HT-29 (cell line): ENCODE measurements around the gene MEIS1. TPM values are rescaled to one million over a fixed set of nuclear protein-coding genes. Genes with fewer than 3 reads are reported as not detected.
A peak's percentile ranks its signal among the peaks of the same experiment; 100 is the strongest.
"Not testable (repeated sequence)": the region's sequence is repeated elsewhere in the genome, so short reads cannot be mapped to it uniquely, and the experiment has no call there.

Experiments
- DNase-seq: peaks from one replicate; pipeline ENCODE4 v3.0.0-alpha.2; 2015; ENCODE audit warnings: low spot score
- total RNA-seq: library from RNA; depleted of rRNA; stranded (reverse); fragments of >200 nt; shearing (Covaris generic); gene quantifications from 2 replicates; pipeline ENCODE4 v1.2.3, GENCODE V29; 2014

The MEIS1 gene
- total RNA-seq, 1 experiment from 2014 or later = 3.1 TPM

DNA sequence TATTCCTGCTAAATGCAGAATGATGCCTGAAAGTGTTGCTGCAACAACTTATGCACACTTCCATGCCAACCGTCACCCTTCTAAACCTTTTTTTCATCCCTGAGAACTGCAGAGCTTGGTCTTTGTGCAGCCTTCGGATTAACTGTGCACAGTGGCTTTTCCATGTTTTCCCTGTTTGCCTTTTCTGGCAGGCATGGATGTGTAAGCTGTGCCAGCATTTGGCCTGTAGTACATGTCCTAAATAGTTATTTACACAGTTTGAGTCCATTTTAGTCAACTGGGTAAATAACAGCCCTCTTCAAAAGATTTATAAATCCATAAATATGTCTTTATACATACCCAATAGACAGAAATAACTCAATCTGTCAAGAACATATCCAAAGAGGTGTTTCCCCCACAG is 31.5 kb downstream of the MEIS1 start:
- DNase-seq = no peak

DNA sequence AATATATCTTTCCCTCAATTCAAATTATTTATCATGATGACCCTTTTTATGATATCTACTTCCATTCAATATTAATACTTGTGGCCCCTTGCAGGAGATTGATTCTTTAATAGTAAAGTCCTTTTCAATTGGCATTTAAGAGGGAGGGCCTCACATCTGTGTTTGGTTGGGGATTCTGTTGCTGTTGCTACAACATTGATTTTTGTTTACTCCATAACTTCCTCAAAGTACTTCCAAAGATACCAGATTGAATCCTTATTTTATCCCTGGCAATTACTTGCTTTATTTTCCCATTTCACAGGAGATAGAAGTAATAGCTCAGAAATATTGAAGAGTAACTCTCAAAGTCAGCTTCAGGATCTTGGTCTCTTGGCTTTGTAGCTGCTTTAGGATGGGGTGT is 32.8 kb downstream of the MEIS1 start:
- no peak for DNase-seq

DNA sequence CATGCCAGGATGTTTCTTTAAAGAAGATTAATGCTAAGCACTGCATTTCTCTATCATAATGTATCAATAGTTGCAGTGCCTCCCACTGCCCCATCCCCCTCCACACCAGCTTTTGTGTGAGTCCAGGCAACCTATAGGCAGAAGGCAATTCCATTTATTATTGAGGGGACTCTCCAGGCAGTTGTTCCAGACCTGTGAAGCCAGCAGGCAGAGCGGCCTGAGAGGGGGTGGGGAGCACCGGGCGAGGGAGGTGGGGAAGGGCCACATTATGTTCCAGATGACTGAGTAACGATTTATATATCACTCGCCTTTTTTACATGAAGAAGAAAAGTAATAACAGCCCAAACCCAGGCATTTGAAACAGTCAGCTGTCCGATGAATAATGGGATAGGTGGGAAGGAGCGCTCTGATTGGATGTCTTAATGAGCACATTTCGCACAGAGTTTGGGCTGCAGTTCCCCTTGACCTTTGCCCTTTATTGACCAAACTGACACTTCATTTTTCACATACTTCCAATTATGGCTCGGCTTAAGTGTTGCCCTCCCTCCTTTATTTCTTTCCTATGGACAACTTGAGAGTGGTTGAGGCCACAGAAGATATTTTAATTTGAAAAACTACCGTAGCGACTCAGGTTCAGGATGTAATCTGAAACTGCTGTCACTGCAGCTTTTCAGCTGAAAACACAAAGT is 34.4 kb downstream of the MEIS1 start:
- DNase-seq = no peak

DNA sequence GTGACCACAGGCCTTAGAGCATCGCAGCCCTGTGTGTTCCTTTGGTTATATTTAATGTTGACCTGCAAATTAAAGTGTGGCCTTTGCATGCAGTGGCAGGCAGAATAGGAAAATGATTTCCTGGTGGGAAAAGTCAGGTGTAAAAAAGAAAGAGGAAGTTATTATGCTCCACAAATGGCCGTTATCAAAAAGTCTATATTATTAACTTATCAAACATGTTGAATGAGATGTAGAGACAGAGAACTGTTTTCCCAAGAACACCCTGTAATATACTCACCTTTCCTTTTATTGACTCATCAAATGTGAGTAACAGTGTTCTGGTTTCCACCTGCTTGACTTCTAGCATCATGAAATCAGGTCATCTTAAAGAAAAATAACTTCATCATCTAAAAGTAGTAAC is 35.3 kb downstream of the MEIS1 start:
- no peak for DNase-seq

DNA sequence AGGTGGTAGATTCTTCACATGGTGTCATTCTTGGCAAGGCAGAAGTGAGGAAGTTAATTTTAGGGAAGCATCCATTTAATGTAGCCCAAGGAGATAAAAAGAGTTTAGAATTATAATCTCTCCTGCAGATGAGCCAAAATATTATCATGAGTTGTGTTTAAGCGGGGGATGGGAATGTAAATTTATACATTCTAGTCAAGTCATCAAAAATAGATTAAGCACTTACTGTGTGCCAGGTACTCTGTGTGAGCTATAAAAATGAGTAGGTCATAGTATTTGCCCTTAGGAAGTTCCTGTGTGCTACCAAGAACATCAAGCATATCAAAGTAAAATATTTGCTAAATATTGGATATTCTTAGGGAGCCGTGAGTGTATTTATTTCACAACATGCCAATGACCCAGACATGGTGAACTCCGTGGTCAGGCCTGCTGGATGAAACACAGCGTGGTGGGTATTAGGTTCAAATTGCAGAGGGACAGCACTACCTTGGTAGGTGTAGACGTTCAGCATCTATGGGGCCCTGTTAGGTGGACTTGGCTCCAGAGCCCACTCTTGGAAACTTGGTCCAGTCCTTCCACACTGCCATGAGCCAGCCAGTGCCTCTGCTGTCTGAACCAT is 37.4 kb downstream of the MEIS1 start:
- DNase-seq = no peak

DNA sequence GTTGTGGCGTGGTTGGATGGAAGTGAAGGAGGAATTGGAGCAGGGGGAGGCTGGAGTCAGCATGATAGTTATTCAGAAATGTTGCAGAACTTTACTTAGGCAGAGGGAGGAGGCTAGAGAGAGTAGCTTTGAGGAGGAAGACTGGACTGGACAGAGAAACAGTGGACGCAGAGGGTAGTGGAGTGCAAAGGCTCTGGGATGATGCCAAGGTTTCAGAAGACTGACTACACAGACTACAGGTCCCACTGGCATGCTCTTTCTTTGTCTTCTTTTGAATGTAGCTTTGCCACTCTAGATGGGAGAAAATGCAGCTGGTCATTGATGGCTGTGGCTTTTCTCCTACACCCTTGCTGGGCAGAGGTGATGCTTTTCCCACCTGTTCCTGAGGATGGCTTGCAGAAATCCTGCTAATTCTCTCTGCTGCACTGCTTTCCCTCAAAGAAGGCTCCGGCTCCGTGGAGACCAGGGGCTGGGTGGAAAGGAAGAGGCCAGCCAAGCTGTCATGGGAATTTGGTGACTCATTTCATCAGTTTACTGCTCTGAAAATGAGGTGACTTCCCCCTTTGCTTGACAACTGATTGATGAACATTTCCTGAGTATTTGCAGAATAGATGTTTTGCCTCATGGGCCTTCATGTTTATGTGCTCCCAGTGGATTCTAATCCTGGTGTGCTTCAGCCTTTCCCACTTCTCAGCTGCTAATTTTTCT is 42.4 kb downstream of the MEIS1 start:
- DNase-seq = no peak

DNA sequence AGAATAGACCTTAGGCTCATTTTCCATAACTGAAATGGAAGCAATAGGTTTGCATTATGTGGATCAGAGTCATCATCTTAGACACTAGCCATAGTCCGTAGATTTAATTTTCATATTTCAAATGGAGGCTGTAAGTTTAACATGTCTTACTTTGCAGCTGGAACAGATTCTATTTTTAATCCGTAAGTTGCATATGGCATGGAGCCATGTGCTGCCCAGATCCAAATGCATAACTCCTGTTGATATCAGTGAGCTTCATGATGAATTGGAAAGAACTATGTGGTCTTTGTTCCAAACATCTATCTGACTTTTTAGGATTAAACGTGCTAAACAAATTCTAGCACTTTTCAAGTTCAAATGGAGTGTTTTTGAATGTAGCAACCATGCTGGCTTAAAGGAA is 43.4 kb downstream of the MEIS1 start:
- no peak for DNase-seq

DNA sequence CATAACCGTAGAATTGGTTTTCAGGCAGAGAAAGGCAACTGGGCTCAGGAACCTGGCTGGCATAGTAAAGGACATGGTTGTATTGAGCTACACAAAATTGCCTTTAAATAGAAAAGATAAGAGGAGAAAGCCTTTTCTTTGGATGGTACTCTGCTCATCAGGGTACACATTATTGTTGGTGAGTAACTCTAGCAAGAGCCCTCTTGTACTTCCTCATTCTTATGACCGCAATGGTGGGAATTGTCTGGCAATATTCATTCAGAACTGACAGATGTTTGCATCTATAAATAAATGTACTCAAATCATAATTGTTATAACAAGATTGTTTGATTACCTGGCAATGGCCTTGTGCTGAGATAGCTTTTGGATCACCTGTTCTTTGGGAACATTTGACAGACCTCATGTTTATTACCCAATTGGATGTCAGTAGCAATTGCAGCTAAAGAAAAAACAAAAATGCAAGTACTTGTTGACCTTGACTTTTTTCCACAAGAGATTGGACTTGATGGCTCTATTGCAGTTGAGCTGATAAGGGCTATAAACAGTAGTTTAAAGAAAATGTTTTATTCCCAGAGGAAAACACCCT is 43.9 kb downstream of the MEIS1 start:
- DNase-seq = no peak

DNA sequence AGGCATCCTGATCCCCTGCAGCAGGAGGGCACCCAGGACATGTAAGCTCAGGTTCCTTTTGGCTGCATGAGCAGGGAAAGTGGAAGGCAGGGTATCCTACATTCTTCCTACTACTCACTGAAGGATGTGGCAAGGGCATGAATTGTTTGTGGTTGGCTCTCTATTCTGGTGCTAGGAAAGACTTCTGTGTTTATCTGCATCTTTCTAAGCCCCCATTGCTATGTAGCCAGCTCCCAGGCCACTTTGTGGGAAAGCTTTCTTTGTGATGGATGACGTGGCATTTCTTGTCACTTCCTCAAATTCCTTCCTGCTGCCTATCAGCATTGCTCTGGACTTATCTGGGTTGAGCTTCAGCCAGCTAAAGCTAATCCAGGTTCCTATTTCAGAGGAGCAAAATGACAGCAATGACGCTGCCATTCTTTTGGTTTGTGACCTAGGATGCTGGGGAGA is 46.2 kb downstream of the MEIS1 start:
- peak; percentile 10 for DNase-seq

DNA sequence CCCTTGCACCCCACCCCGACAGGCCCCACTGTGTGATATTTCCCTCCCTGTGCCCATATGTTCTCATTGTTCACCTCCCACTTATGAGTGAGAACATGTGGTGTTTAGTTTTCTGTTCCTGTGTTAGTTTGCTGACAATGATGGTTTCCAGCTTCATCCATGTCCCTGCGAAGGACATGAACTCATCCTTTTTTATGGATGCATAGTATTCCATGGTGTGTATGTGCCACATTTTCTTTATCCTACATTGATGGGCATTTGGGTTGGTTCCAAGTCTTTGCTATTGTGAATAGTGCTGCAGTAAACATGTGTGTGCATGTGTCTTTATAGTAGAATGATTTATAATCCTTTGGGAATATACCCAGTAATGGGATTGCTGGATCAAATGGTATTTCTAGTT is 50.3 kb downstream of the MEIS1 start:
- DNase-seq = not testable (repeated sequence)

DNA sequence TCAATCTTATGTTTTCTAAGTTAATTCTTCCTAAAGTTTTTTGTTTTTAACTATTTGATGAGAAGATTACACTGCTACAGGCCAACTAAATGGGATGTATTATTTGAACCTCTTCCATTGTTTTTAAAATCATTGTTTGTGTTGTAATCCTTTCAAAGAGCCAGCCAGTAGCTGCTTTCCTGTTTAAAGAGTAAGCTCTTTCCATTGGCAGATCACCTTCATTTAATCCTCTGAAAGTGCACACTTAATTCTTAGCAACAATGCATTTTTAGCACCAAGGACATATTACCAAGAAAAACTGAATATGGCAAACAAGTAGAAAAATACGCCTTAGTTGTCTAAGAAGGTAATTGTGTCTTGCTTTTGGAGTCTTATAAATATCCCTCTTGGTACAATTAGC is 54.0 kb downstream of the MEIS1 start:
- no peak for DNase-seq

DNA sequence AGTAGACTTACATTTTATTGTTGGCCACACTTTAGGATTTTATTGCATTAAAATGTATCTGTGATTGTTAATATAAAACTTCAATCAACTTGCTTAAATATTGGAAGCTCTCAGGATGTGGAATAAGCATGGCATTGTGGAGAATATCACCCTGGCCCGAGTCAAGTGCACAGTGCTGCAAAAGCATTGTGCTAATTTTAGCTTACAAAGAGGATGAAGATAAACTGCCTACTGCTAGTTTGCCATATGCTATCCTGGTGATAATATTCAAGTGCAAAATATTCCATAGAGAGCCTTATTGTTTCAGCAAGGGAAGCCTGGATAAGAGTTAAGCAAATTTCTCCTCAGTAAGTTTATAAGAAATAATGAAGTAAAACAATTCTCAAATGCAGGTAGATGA is 54.5 kb downstream of the MEIS1 start:
- DNase-seq = no peak

DNA sequence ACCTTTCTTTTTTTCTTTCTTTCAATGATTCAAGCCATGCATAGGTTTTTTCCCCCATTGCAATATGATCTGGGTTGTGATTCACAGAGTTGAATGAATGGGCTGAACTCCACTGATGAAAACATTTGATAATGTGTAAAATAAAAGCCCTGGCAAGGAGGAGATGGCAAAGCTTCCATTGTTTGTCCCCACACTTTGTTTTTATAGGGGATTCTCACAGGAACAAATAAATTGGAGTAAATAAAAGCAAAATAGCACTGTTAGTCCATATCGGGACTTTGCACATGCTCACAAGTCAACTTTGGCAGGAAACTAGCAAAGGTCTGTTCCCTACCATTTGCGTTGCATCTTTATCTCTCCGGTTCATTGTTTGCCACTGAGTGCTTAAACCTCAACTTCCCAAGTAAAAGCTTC is 55.7 kb downstream of the MEIS1 start:
- DNase-seq = no peak

DNA sequence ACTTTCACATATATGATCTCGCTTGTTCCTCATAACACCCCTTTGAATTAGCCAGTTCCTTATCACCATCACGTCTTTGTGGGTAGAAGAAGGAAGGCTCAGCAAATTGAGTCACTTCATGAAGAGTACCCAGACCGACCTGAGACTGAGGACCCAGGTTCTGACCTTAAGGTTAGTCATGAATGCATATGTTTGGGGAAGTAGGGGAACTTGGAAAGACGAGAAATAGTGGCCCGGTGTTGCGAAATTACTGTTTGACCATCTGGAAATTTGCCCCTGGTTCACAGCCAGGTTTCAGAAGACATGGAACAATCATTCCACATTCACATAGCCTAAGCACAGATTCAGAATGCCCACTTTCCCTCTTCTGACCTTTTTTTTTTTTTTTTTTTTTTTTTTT is 59.8 kb downstream of the MEIS1 start:
- DNase-seq = no peak

DNA sequence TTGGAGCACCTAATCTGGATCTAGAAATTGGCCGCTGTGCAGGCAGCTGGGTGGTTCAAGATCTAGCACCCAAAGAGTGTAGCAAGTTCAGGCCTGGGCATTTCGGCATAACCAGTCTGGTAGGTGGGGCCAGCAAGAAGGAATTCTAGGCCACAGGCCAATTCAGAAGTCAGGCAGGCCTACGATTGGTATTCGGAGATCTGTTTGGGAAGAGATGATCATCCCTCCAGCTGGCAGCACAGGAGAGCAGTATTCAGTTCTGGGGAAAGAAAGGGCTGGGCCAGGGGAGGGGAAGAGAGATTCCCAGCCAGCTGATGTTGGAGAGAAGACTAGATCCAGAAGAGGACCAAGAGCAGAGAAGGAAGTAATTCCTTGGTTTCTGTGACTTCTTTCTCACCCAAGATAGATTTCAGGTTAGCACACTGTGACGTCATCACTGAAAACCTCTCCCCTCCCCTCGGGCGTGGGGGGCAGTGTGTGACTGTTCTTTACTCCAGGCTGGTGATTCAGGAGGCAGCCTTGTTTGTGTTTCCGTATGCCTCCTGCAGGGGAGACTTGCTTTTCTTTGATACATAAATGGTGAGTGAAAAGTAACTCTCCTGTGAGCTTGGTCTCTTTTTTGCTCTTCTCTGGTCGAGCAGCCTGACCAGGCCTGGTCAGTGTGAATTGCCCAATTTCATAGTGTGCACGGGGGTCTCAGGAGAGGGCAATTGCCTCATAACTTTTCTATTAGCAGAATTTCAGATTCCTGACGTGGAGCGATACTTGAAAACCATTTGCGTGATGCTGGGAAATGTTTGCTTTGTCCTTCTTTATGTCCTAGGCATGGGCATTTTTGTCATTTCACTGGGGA is 61.1 kb downstream of the MEIS1 start:
- peak; percentile 31 for DNase-seq

DNA sequence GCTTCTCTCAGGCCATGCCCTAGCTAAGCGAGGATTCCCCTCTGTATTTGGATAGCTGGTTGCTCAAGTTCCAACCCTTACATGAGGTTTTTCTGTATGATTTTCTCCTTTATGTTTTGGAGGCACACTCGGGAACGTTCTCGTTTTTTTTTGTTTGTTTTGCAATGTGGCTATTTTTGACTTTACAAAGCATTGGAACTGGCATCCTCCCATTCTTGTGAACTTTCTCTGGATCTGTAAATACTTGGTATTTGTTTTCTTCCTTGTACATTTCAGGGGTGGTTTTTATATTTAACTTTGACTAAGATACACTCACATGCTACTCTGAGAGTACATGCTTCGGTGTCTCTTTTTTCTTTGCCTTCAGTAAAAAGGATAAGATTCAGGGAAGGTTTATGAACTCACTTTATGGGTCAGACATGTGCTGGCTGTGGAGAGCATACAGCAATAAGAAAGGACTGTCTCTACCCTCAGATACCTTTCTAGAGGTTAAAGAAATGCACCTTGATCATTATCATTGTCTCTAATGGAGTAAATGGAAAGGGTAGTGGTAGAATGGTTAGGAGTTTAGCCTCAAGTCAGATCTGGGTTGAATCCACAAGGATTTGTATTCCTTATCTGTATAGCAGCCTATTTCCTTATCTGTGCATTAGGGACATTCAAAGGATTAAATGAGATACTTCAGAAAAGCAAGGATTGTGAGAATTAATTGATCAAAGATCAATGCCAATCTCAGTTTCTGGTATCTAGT is 61.9 kb downstream of the MEIS1 start:
- DNase-seq = no peak

DNA sequence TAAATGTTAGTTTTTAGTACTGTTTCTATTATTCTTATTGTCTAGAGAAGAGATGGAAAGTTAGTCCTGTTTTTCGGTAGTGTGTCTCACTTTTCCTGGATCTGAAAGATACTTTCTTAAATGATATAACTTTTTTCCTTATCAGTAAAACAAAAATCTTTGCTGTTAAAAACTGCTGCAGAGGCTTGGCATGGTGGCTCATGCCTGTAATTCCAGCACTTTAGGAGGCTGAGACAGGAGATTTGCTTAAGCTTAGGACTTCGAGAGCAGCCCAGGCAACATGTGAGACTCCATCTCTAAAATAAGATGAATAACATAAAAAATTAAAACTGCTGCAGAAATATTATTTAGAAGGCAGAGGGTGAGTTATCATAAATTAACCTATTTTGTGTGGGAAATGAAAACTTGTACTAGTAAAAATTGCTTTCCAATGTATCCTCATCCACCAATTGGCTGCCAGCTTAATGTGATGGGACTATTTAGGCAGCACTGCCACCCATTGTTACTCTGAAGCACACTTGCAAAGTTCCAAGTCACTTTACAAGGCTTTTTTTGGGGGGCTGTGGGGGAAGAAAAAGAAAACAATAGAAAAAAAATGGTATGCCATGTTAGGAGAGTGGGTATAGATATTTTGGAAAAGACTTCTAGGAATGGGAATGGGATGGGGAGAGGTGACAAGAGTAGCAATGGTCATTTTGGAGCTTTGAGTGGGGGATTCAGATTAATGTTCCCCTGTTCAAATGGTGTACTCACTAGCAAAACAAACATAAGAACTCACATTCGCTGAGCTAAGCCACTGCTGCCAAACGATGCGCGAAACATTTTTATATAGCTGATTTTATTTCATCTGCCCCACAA is 62.7 kb downstream of the MEIS1 start:
- DNase-seq = no peak

DNA sequence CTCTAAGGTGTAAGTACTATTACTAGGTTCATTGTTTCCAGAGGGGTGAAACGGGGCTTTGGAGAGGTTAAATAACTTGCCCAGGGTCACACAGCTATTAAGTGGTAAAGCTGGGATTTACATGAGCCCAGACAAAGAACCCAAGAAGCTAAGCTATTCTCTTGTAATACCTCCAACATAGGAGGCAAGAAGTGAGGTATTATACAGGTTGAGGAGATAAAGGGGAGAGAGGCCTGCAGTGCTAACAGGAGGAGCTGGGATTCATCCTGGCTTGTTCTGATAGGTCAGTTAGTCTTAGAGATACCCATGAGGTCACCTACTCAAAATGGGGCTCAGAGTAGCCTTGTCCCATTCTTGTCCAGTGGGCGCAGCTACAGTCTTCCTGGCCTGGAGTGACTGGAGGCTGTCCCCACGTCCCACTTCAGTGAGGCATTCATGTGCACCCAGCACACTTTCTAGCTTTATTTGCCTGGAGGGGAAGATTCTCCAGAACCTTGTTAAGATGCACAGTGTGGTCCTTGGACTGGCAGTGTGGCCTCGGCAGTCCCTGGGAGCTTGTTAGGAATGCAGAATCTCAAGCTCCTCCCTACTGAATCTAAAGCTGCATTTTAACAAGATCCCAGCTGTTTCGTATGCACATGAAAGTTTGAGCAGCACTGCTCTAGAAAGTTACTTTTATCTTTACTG is 63.5 kb downstream of the MEIS1 start:
- DNase-seq = no peak

DNA sequence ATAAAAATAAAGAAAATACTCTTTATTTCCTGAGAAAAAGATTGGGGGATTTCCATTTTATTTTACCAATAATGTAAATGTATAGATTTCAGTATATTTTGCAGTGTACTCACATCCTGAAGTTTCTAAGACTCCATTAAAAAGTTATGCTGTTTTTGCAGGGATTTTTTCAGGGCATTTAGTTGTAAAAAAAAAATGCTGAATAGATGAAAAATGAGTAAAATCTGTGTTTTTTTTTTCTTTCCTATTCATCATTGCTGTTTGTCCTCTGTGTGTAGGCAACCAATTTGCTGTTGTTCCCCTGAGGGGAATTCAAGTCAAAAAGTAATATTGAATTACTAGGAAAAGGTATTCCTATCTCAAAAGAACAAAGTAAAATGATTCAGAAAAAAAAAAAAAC is 66.3 kb downstream of the MEIS1 start:
- no peak for DNase-seq
